ENCODE data around the gene MEIG1. TPM values are rescaled to one million over a fixed set of nuclear protein-coding genes. Genes with fewer than 3 reads are reported as not detected.

MEIG1 gene
- total and polyA plus RNA-seq, 2 of the 8 experiments (the other 6 are each of a cell fraction or from before 2014, with no cell fraction given) = not detected

DNA sequence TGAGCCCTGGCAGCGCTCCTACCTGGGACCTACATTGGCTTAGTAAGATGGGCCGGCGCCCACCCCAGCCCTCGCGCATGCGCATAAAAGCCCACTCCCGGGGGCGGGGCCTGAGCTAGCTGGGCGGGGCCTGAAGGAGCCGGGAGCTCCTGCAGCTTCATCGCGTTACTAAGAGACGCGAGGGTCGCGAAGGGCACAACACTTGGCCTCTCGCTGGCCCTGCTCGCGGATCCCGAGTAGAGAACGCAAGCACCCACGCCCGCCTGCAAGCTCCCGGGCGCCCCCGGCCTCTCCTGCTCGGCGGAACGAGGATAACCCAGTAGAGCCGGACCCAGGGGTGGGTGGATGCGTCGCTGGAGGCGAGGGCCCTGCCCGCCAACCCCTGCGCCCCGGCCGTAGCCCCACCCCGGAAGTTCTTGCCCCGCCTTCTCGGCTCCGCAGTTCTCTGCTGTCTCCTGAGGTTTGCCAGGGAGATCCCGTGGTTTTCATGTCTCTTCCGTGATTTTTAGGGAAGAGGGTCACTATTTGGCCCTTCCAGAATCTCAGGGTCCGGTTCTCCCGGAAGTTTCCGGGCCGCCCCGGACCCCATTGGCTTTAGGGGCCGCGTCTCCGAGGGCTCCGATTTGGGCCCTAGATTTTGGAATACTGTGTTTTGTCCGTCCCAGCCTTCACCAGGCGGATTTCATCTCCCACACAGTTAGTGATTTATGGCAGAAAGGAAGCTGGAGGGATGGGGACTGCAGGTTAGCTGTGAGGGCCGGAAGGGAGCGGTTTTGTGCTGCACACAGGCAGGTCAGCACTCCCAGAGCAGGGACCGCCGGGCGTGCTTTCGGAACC, at the start of gene MEIG1 (continued):
- TF ChIP-seq SIN3A (conservative IDR thresholded peaks at IDR 0.05 in 1 of 2, IDR thresholded peaks at IDR 0.05 in 1 of 2; ENCODE audit: low read depth in 1 of 2, low read length in 2 of 2) (peak in 1 of 2 experiments; percentile 21; a peak in 3 of 4 replicates), POU5F1 (IDR thresholded peaks at IDR 0.05; ENCODE audit: low read depth, low read length) (no peak), RAD21 (IDR thresholded peaks at IDR 0.05 in 1 of 2, conservative IDR thresholded peaks at IDR 0.05 in 1 of 2; ENCODE audit: low read depth in 2 of 2, low read length in 2 of 2) (no peak), SAP30 (IDR thresholded peaks at IDR 0.05; ENCODE audit: insufficient read depth, insufficient replicate concordance, low read length) (peak; percentile 35), TBP (IDR thresholded peaks at IDR 0.05; ENCODE audit: low read depth, low read length) (peak; percentile 48), FOSL1 (IDR thresholded peaks at IDR 0.05; ENCODE audit: insufficient read depth, low read depth, low read length) (no peak), YY1 (IDR thresholded peaks at IDR 0.05; ENCODE audit: low read depth, low read length) (no peak), SIRT6 (IDR thresholded peaks at IDR 0.05; ENCODE audit: low read length) (no peak), CTBP2 (IDR thresholded peaks at IDR 0.05; ENCODE audit: borderline replicate concordance, insufficient read depth, insufficient read length, low read length) (no peak), USF2 (IDR thresholded peaks at IDR 0.05; ENCODE audit: low read length) (no peak), MAX (IDR thresholded peaks at IDR 0.05) (no peak; the same call in 1 of the 2 replicates), CHD1 (IDR thresholded peaks at IDR 0.05; ENCODE audit: low read depth, low read length) (no peak), TAF7 (optimal IDR thresholded peaks at IDR 0.05; ENCODE audit: borderline replicate concordance, low read depth, low read length) (no peak), PHF8 (conservative IDR thresholded peaks at IDR 0.05; ENCODE audit: low read depth, low read length) (peak; percentile 56), JUN (IDR thresholded peaks at IDR 0.05; ENCODE audit: low read depth, low read length) (no peak), MAFK (IDR thresholded peaks at IDR 0.05; ENCODE audit: low read depth, low read length) (no peak), HDAC2 (IDR thresholded peaks at IDR 0.05; ENCODE audit: borderline replicate concordance in 1 of 2, low read depth in 2 of 2, low read length in 2 of 2) (no peak; a peak in 1 of 4 replicates), KDM5A (IDR thresholded peaks at IDR 0.05; ENCODE audit: low read length) (no peak; the same call in 1 of the 2 replicates)
- TF ChIP-seq, protein P1, sequence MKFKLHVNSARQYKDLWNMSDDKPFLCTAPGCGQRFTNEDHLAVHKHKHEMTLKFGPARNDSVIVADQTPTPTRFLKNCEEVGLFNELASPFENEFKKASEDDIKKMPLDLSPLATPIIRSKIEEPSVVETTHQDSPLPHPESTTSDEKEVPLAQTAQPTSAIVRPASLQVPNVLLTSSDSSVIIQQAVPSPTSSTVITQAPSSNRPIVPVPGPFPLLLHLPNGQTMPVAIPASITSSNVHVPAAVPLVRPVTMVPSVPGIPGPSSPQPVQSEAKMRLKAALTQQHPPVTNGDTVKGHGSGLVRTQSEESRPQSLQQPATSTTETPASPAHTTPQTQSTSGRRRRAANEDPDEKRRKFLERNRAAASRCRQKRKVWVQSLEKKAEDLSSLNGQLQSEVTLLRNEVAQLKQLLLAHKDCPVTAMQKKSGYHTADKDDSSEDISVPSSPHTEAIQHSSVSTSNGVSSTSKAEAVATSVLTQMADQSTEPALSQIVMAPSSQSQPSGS (IDR thresholded peaks at IDR 0.05; ENCODE audit: low read length) = no peak

Data from H1 (cell line).